K562 (cell line): ENCODE data around the gene NR5A1. TPM values are rescaled to one million over a fixed set of nuclear protein-coding genes. Genes with fewer than 3 reads are reported as not detected.

Experiments used
- ATAC-seq: fragments of 200-7000 bp; cut with Tn5 transposase; 3 replicates; pipeline ENCODE4 v1.9.1; 2020; ENCODE audit warnings: moderate library complexity
- BruUV-seq: library from RNA; stranded (reverse); fragments of 400-500 nt; replicated peaks from 2 replicates; lab custom pipeline; 2021; lab: Mats Ljungman, UMichigan
- CTCF ChIA-PET: fragments of 300-600 bp; formaldehyde crosslinking; extraction: SDS; loops from one replicate; lab custom pipeline; 2021; ENCODE audit warnings: low intra/inter-chr PET ratio; lab: Yijun Ruan, JAX
- POLR2A ChIA-PET: fragments of 300-600, 350-650 bp; sonication (Branson Sonifier 250); formaldehyde crosslinking; extraction: SDS; loops from one replicate; lab custom pipeline; 2021; ENCODE audit warnings: antibody characterized with exemption, inconsistent platforms; lab: Yijun Ruan, JAX
- DNase-seq, 4 experiments: peaks; one replicate each; pipeline versions ENCODE4 v3.0.0 to v3.0.0-alpha.2; 2011 to 2018; ENCODE audit warnings: low spot score in 3 of 4, mixed read lengths in 3 of 4; ENCODE audit errors: extremely low read depth in 1 of 4
- FAIRE-seq: peaks from 2 replicates; lab custom pipeline; 2011; peaks lifted over from hg19 to GRCh38; lab: Jason Lieb, UNC
- H2AFZ ChIP-seq: 2 replicates; pipeline ENCODE4 v1.6.0; 2011; ENCODE audit warnings: low read depth, low read length, control low read depth, inconsistent platforms
- H3K27ac ChIP-seq: fragments of 200-600 bp; 3 replicates; pipeline ENCODE4 v1.8.0; 2011; ENCODE audit warnings: low read depth, mild to moderate bottlenecking, control low read depth, inconsistent platforms, low read length, moderate library complexity, mixed read lengths; ENCODE audit errors: extremely low read depth
- H3K27me3 ChIP-seq, 2 experiments: fragments of 300-600 bp in 1 of 2; 2 replicates in 1 of 2; 3 replicates in 1 of 2; pipeline versions ENCODE4 v1.6.0 to v1.8.0; 2011; ENCODE audit warnings: inconsistent platforms in 2 of 2, low read length in 2 of 2, mild to moderate bottlenecking in 1 of 2, mixed read lengths in 1 of 2, moderate library complexity in 1 of 2; ENCODE audit not compliant: control insufficient read depth in 2 of 2, insufficient read depth in 2 of 2
- H3K36me3 ChIP-seq: fragments of 300-600 bp; 3 replicates; pipeline ENCODE4 v1.8.0; 2011; ENCODE audit warnings: mild to moderate bottlenecking, low read length, inconsistent platforms; ENCODE audit not compliant: control insufficient read depth, insufficient read depth
- H3K4me1 ChIP-seq, 2 experiments: fragments of 200-600 bp in 1 of 2; replicated peaks in 1 of 2; 2 replicates in 1 of 2; 3 replicates in 1 of 2; pipeline versions ENCODE4 v1.5.1 to v1.8.0; 2011; ENCODE audit warnings: inconsistent platforms in 2 of 2, low read length in 2 of 2, mild to moderate bottlenecking in 1 of 2, mixed read lengths in 1 of 2, moderate library complexity in 1 of 2; ENCODE audit not compliant: control insufficient read depth in 2 of 2, insufficient read depth in 2 of 2
- H3K4me2 ChIP-seq: 2 replicates; pipeline ENCODE4 v1.6.1; 2011; ENCODE audit warnings: low read length, control low read depth, inconsistent platforms, mixed read lengths; ENCODE audit not compliant: insufficient read depth
- H3K4me3 ChIP-seq: fragments of 200-600 bp; sonication (generic), shearing (Covaris generic); 2 replicates; pipeline ENCODE4 v1.5.1; 2016; ENCODE audit warnings: control low read depth, inconsistent platforms
- H3K79me2 ChIP-seq: fragments of 200-600 bp; 3 replicates; pipeline ENCODE4 v1.8.0; 2011; ENCODE audit warnings: low read length, inconsistent platforms; ENCODE audit not compliant: control insufficient read depth, insufficient read depth
- H3K9ac ChIP-seq, 2 experiments: 2 replicates each; pipeline versions ENCODE4 v1.6.0 to v1.6.1; 2011; ENCODE audit warnings: low read depth in 2 of 2, low read length in 2 of 2, control low read depth in 1 of 2, inconsistent platforms in 1 of 2, mild to moderate bottlenecking in 1 of 2, mixed read lengths in 1 of 2; ENCODE audit not compliant: insufficient read depth in 1 of 2
- H3K9me1 ChIP-seq: one replicate; pipeline ENCODE4 v1.6.0; 2011; ENCODE audit warnings: inconsistent platforms, mild to moderate bottlenecking, low read length, moderate library complexity; ENCODE audit not compliant: control insufficient read depth, insufficient read depth
- H3K9me3 ChIP-seq: replicated peaks from 2 replicates; pipeline ENCODE4 v1.5.1; 2011; ENCODE audit warnings: low read depth, low read length, inconsistent platforms; ENCODE audit not compliant: control insufficient read depth, insufficient read depth
- H4K20me1 ChIP-seq: replicated peaks from 2 replicates; pipeline ENCODE4 v1.6.1; 2011; ENCODE audit warnings: low read length, inconsistent platforms, mixed read lengths; ENCODE audit not compliant: control insufficient read depth, insufficient read depth
- CC2D1A ChIP-seq: fragments of 450-650 bp; IDR thresholded peaks from 2 replicates; pipeline ENCODE4 v1.6.1; 2017; ENCODE audit warnings: mild to moderate bottlenecking
- CEBPB ChIP-seq: fragments of 450-650 bp; IDR thresholded peaks from 2 replicates; pipeline ENCODE4 v1.6.1; 2016; ENCODE audit warnings: missing genetic modification characterization, missing compliant biosample characterization
- DDX20 ChIP-seq: fragments of 450-650 bp; IDR thresholded peaks from 2 replicates; pipeline ENCODE4 v1.6.1; 2016; ENCODE audit warnings: missing genetic modification characterization, low read depth, mild to moderate bottlenecking, missing compliant biosample characterization, moderate library complexity
- EGR1 ChIP-seq: fragments of 450-650 bp; conservative IDR thresholded peaks from 2 replicates; pipeline ENCODE4 v1.6.1; 2017; ENCODE audit warnings: mild to moderate bottlenecking
- GABPB1 ChIP-seq: sonication (generic); formaldehyde crosslinking; IDR thresholded peaks from 2 replicates; pipeline ENCODE4 v1.8.0; 2022; ENCODE audit warnings: mild to moderate bottlenecking, missing genetic modification reagents
- LCOR ChIP-seq: sonication (generic); formaldehyde crosslinking; IDR thresholded peaks from 2 replicates; pipeline ENCODE4 v1.8.0; 2022; ENCODE audit warnings: mild to moderate bottlenecking, missing genetic modification reagents
- SMARCA4 ChIP-seq: fragments of 450-650 bp; IDR thresholded peaks from 2 replicates; pipeline ENCODE4 v1.6.1; 2016
- SNAPC5 ChIP-seq: fragments of 250-450 bp; sonication (Bioruptor Pico); IDR thresholded peaks from 2 replicates; pipeline ENCODE4 v1.8.0; 2021; ENCODE audit warnings: moderate library complexity, mild to moderate bottlenecking, inconsistent platforms
- STAT5A ChIP-seq: IDR thresholded peaks from 2 replicates; pipeline ENCODE4 v1.6.1; 2012; ENCODE audit warnings: low read length, inconsistent platforms, borderline replicate concordance
- TEAD2 ChIP-seq: fragments of 450-650 bp; IDR thresholded peaks from 2 replicates; pipeline ENCODE4 v1.6.1; 2016; ENCODE audit warnings: missing genetic modification characterization, control low read depth, missing compliant biosample characterization
- ZBTB1 ChIP-seq: sonication (generic); formaldehyde crosslinking; IDR thresholded peaks from 2 replicates; pipeline ENCODE4 v1.8.1; 2023; ENCODE audit warnings: missing genetic modification reagents, low read depth, mild to moderate bottlenecking, borderline replicate concordance
- ZNF175 ChIP-seq: fragments of 200-800 bp; sonication (Bioruptor generic); IDR thresholded peaks from 2 replicates; pipeline ENCODE4 v1.6.1; 2016; ENCODE audit warnings: low read depth, mild to moderate bottlenecking, missing genetic modification characterization, missing compliant biosample characterization
- ZNF347 ChIP-seq: fragments of 450-650 bp; formaldehyde crosslinking; IDR thresholded peaks from 2 replicates; pipeline ENCODE4 v1.4.0; 2020; ENCODE audit warnings: low read depth, mild to moderate bottlenecking, moderate library complexity
- ZNF644 ChIP-seq: fragments of 200-800 bp; sonication (Bioruptor generic); IDR thresholded peaks from 2 replicates; pipeline ENCODE4 v1.6.1; 2016; ENCODE audit warnings: low read depth, missing genetic modification characterization, missing compliant biosample characterization
- ZNF75A ChIP-seq: fragments of 450-650 bp; formaldehyde crosslinking; IDR thresholded peaks from 2 replicates; pipeline ENCODE4 v1.4.0; 2020; ENCODE audit warnings: mild to moderate bottlenecking
- ZNF77 ChIP-seq: fragments of 250-450 bp; sonication (Bioruptor Pico); IDR thresholded peaks from 2 replicates; pipeline ENCODE4 v1.5.0; 2020
- ZNF780A ChIP-seq: fragments of 250-450 bp; sonication (Bioruptor Pico); IDR thresholded peaks from 2 replicates; pipeline ENCODE4 v1.5.0; 2021; ENCODE audit warnings: mild to moderate bottlenecking
- WGBS: fragments of 100-300 bp; shearing (Covaris generic); methylation state at CpG from one replicate; pipeline ENCODE4 v1.1.6; 2016; ENCODE audit warnings: low coverage, mixed read lengths; ENCODE audit not compliant: insufficient coverage; ENCODE audit errors: missing lambda C conversion rate; 5-methylcytosine and 5-hydroxymethylcytosine counted together
- in situ Hi-C: fragments of 300-500 bp; cut with MboI; formaldehyde crosslinking; loops from 4 replicates; pipeline ENCODE4 v1.15.0; 2018; ENCODE audit warnings: inconsistent platforms, mixed read lengths
- intact Hi-C: fragments of 100-400 bp; cut with micrococcal nuclease; formaldehyde crosslinking; loops from 2 replicates; pipeline ENCODE4 v1.14.2; 2022
- polyA plus RNA-seq, 8 experiments: library from polyadenylated mRNA; depleted of rRNA in 4 of 8; stranded (reverse) in 5 of 8; unstranded in 3 of 8; fragments of >200 nt; fragmentation: Nextera tagmentation in 2 of 8; fragmentation: Illumina TruSeq in 1 of 8; extraction: Ambion mirVana in 2 of 8; extraction: Trizol in 1 of 8; gene quantifications; 2 replicates each; pipeline versions ENCODE4 v1.2.1 to v1.2.3, GENCODE V29; 2011 to 2014; ENCODE audit warnings: inconsistent platforms in 1 of 8, missing spikeins in 1 of 8
- total RNA-seq, 7 experiments: library from RNA; depleted of rRNA in 6 of 7; stranded (reverse); fragments of >200 nt in 6 of 7; fragmentation: Illumina TruSeq in 2 of 7; extraction: Trizol in 2 of 7; gene quantifications; 2 replicates each; pipeline versions ENCODE4 v1.2.1 to v1.2.3, GENCODE V29; 2011 to 2021; ENCODE audit warnings: low replicate concordance in 1 of 7
- TF ChIP-seq, protein P1 (sequence below), 2 experiments: fragments of 450-650 bp in 1 of 2; sonication (generic) in 1 of 2; formaldehyde crosslinking; conservative IDR thresholded peaks; 2 replicates each; pipeline versions ENCODE4 v1.4.0 to v1.8.1; 2020 to 2022; ENCODE audit warnings: mild to moderate bottlenecking in 1 of 2, missing genetic modification reagents in 1 of 2
- TF ChIP-seq, protein P2 (sequence below): fragments of 250-450 bp; sonication (Bioruptor Pico); IDR thresholded peaks from 2 replicates; pipeline ENCODE4 v1.8.0; 2021; ENCODE audit warnings: borderline replicate concordance, mild to moderate bottlenecking, moderate library complexity; ENCODE audit not compliant: poor library complexity, severe bottlenecking

NR5A1 gene
- total and polyA plus RNA-seq, 9 of the 15 experiments (the other 6 are each of a cell fraction or from before 2014, with no cell fraction given): 0.11 to 0.32 (median 0.20) TPM; not detected in 6

DNA sequence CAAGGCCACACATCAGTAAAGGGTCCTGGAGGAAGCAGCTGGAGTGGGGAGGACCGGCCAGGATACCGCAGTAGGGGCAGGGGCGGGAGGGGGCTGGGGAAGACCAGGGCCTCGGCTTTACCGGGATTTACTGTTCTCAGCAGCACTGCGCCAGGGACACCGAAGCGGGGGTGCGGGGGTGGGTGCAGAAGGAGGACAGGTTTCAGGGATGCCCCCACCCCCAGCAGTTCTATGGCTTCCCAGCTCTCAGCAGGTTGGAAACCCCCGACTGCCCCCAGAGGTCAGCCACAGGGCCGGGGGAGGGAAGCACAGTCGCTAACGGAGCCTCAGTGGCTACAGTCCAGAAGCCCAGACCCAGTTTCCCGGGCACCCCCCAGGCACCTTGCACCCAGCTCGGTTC, 21.3 kb downstream of the NR5A1 start:
- Histone ChIP-seq H3K4me3 (no peak overlapping the region), H3K27ac (no peak overlapping the region), H4K20me1 (peaks cover 21% of the 10 kb centered on the region; the same call in 1 of the 2 replicates), H3K9ac (no peak overlapping the region), H3K27me3 (peaks cover 33 to 74% of the 10 kb centered on the region in 2 experiments), H3K79me2 (no peaks in the 10 kb centered on the region), H3K9me1 (no peaks in the 10 kb centered on the region), H3K4me2 (no peak overlapping the region), H3K36me3 (no peaks in the 10 kb centered on the region), H2AFZ (no peak overlapping the region), H3K9me3 (no peaks in the 10 kb centered on the region), H3K4me1 (peaks cover 0 to 23% of the 10 kb centered on the region in 2 experiments; a peak in 2 of 5 replicates)
- no TSS peak for BruUV-seq
- DNase-seq (no peak), FAIRE-seq (no peak), ATAC-seq (no peak)
- intact Hi-C loops: no loop called here
- TF ChIP-seq ZBTB1 (CRISPR knock-in tag) (no peak), SMARCA4 (no peak), STAT5A (no peak), SNAPC5 (CRISPR knock-in tag) (no peak), CC2D1A (no peak), ZNF75A (CRISPR knock-in tag) (no peak), ZNF780A (CRISPR knock-in tag) (no peak), LCOR (no peak), DDX20 (tag) (no peak), CEBPB (tag) (no peak), ZNF347 (CRISPR knock-in tag) (no peak), ZNF77 (no peak), ZNF644 (tag) (no peak), TEAD2 (tag) (no peak), EGR1 (no peak), ZNF175 (CRISPR knock-in tag) (no peak), GABPB1 (CRISPR knock-in tag) (no peak)
- TF ChIP-seq, protein P1, sequence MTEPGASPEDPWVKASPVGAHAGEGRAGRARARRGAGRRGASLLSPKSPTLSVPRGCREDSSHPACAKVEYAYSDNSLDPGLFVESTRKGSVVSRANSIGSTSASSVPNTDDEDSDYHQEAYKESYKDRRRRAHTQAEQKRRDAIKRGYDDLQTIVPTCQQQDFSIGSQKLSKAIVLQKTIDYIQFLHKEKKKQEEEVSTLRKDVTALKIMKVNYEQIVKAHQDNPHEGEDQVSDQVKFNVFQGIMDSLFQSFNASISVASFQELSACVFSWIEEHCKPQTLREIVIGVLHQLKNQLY (CRISPR knock-in tag; conservative IDR thresholded peaks at IDR 0.05): no peak
- TF ChIP-seq, protein P2, sequence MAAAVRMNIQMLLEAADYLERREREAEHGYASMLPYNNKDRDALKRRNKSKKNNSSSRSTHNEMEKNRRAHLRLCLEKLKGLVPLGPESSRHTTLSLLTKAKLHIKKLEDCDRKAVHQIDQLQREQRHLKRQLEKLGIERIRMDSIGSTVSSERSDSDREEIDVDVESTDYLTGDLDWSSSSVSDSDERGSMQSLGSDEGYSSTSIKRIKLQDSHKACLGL (CRISPR knock-in tag): no peak
- POLR2A ChIA-PET: no interaction called here
- in situ Hi-C loops: no loop called here
- CTCF ChIA-PET: no interaction called here
- WGBS: 0% methylated on average over 6 of the region's 15 CpGs
